ENCODE results near the gene CHMP2A.

DNA sequence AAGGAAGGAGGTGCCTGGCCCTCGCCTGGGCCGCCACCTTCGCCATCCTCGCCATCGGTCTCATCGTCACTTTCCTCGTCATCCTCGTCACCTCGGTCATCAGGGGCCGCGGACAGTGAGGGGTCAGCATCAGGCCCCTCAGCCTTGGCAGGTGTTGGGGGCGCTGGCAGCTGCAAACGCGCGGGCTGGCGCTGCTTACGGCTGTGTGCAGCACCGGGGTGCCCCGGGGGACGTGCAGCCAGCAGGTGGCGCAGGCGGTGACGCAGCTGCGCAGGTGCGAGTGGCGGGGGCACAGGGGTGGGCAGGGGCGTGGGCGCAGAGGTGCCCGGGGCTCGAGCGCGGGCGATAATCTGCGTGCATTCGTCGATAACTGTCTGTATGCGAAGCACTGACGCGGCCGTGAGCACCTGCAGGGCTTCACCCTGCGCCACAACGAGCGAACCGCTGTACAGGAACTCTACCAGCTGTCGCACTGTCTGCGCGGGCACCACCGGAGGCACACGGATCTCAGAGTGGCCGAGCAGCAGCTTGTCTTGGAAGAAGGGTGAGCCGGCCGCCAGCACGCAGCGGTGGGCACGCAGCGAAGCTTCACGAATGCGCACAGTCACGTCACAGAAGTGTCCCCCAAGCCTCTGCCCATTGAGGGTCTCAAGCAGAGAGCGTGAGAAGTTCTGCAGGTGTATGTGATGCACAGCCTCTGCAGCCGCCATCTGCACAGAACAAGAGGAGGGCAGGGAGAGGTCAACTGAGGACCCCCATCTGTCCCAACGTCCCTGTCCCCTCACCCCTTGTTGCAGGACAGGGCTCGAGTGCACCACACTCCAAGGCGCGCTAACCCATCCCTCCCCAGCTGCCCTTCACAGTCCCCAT is 37.7 kb downstream of the CHMP2A start:
- TF ChIP-seq, protein P1, sequence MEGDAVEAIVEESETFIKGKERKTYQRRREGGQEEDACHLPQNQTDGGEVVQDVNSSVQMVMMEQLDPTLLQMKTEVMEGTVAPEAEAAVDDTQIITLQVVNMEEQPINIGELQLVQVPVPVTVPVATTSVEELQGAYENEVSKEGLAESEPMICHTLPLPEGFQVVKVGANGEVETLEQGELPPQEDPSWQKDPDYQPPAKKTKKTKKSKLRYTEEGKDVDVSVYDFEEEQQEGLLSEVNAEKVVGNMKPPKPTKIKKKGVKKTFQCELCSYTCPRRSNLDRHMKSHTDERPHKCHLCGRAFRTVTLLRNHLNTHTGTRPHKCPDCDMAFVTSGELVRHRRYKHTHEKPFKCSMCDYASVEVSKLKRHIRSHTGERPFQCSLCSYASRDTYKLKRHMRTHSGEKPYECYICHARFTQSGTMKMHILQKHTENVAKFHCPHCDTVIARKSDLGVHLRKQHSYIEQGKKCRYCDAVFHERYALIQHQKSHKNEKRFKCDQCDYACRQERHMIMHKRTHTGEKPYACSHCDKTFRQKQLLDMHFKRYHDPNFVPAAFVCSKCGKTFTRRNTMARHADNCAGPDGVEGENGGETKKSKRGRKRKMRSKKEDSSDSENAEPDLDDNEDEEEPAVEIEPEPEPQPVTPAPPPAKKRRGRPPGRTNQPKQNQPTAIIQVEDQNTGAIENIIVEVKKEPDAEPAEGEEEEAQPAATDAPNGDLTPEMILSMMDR (IDR thresholded peaks at IDR 0.05) = no peak
- TF ChIP-seq EZH2 (IDR thresholded peaks at IDR 0.05; ENCODE audit: borderline replicate concordance, insufficient read depth, low read depth, low read length, poor library complexity, severe bottlenecking) = no peak

All from B cell (primary cell).